GM18520 (cell line): ENCODE measurements around the gene TRIM9.
"Not testable (repeated sequence)": the region's sequence is repeated elsewhere in the genome, so short reads cannot be mapped to it uniquely, and the experiment has no call there.

Source experiments
- ATAC-seq: cut with Tn5 transposase; IDR thresholded peaks from one replicate; pipeline ENCODE4 v1.9.1; 2021; ENCODE audit not compliant: unreplicated experiment

The TRIM9 gene

DNA sequence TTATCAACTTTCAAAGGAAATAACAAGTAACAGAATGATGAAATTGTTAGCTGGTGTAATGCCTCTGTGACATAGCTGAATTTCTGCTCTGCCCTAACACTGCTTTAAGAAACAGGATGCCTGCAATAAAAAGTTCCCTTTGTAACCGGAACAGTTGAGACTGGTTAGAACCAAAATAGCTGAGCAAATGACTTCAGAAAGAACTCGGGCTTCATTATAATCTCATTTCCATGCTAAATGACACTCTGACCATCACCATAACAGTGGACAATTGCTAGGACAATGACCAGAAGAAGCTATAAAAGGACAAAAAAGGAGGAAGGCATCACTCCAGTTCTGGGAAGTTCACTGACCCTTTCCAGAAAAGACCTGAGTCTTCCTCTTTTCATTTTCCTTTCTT, 127.1 kb downstream of the TRIM9 start:
- no peak for ATAC-seq

DNA sequence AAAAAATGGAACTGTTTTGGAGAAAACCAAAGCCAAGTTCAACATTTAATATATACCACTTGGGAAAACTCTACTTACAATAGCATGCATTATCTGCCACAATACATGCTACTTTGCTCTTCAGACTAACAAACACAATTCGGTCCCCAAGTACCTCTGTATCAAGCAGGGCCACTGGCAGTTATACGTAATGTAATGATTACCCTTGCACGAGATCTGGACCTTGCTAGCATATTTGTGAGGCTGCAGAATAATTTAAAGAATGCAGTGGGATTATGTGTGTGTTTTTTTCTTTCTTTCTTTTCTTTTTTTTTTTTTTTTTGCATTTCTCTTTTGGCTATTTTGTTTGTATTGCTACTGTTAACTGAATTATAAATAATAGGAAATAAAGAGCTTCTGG, 127.8 kb downstream of the TRIM9 start:
- no peak for ATAC-seq

DNA sequence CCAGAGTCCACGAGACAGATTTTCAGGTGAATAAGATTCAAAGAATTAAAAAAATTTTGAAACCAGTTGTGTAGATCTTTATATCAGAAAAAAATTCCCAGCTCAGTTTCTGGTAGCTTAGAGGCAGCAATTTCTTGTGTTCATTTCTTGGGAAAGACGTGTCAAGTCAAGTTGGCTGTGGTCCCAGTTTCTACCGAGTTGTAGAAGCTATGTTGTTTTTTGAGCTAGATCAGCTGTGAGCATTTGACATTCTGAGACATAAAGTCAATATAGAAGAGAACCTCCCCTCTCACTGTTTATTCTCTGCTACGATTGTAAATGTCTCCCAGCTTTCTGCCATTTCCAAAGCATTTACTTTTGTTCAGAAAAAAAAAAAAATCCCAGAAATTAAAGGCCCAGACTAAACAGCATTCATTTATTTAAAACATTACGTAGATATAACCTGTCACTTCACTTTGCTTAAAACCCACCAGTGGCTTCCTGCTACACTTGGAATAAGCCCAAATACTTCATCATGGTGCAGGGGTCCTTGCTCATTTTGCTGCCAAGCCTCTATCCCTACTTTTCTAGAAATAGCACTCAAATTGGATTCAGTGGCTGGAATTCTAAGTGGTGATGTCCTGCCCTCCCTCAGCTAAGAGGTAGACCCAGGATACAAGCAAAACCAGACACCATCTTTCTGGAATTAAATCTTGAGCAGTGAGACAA, 130.1 kb downstream of the TRIM9 start:
- ATAC-seq: no peak

DNA sequence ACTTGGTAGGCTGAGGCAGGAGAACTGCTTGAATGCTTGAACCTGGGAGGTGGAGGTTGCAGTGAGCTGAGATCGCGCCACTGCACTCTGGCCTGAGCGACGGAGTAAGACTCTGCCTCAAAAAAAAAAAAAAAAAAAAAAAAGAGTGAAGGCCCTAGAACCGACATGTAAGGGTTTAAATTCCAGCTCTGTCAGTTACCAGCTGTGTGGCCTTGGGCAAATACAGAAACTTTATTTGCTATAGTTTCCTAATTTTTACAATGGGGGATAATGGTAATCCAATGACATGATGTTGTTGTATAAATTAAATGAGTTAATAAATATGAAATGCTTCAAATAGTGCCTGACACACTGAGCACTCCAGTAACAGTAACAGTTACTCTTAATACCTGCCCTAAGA, 131.0 kb downstream of the TRIM9 start:
- ATAC-seq: no peak

DNA sequence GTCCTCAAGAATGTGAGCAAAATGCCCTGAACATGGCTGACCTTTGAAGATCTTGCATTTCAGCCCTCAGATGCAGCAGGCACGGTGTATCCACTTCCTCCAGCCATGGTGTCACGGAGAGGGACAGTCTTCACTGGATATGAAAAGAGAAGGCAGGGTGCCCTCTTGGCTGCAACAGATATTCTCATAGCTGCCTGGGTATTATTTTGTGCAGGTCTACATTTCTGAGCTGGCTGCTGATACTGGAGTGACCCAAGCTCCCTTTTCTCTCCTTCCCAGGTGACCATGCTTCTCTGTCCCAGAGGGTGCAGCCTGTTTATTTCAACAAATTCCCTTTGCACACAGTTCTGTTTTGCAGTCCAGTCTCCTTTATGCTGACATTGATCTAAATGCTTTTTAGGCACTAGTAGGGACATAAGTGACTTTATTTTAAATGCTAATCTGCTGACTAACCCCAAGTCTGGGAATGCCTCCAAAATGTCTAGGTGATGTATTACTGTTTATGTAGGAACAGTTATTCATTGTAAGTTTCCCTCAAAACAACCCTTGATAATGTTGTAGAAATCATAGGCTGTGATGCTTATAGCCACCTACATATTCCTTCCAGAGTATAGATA, 133.2 kb downstream of the TRIM9 start:
- no peak for ATAC-seq

DNA sequence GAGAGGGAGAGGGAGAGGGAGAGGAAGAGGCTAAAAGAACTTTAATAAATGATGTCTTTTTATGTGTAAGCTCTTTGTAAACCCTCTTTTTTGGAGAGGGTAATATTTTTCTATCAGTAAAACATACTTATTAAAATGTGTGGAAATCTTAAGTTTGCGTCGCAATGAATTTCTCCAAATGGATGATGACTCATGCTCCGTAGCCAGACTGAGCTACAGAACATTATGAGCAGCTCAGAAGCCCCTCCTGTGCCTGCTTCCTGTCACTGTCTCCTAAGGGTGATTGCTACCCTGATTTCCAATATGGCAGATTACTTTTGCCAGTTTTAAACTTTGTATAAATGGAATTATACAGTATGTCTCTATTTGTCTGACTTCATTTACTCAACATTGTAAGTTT, 137.6 kb downstream of the TRIM9 start:
- no peak for ATAC-seq

DNA sequence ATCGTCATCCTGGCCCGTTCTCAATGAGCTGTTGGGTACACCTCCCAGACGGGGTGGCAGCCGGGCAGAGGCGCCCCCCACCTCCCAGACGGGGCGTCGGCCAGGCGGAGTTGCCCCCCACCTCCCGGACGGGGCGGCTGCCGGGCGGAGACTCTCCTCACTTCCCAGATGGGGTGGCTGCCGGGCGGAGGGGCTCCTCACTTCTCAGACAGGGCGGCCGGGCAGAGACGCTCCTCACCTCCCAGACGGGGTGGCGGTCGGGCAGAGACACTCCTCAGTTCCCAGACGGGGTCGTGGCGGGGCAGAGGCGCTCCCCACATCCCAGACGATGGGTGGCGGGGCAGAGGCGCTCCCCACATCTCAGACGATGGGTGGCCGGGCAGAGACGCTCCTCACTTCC, 138.5 kb downstream of the TRIM9 start:
- not testable (repeated sequence) for ATAC-seq

DNA sequence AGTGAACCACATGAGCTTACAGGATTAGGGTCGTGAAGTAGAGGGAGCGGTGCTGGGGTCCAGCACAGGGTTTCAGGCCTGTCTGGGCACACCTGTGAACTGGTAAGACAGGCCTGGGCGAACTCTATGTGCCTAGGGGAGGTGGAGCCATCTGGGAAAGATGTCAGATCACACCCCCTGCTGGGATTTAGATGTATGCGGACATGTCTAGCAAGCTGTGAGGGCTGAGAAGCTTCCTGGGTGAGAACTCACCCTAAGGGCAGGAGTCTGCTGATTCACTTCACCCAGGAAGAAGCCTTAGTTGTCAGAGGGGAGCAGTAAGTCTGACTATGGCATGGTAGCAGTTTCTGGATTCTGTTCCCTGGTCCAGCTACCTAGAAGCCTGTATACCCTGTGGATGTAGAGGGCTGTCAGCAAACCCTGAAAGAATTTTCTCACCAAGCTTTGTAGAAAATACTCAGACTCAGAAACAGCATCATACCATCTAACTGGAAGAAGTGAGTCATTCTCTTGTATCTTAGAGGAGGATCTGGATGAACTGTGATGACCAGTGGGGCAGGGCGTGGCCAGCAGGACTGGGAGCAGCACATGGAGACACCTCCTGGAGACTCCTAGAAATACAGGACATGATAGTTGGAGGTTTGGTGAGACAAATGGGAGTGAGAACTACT, 139.4 kb downstream of the TRIM9 start:
- peak; percentile 55 for ATAC-seq

DNA sequence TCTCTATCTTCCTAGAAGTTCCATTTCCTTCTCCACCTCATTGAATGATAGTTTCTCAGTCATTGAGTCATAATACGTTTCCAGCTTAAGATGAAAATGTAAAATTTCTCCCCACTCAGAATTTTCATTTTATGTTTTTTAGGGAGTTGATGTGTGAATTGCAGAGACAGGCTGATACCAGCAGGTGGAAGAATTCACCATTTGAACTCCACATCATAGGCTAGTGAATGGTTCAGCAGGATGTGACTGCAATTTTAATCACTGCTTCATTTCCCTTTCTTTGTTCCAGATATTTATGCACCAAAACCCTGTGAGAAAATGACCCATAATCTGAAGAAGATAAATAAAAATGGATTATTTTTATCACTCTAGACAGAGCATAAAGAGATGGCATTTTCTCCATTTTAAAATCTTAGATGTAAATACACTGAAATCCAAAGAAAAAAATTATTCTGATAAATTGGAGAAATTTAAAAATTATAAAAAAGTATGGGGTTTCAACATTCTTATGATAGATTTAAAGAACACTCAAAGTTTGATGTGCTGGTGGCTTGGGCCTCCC, 140.0 kb downstream of the TRIM9 start:
- no peak for ATAC-seq

DNA sequence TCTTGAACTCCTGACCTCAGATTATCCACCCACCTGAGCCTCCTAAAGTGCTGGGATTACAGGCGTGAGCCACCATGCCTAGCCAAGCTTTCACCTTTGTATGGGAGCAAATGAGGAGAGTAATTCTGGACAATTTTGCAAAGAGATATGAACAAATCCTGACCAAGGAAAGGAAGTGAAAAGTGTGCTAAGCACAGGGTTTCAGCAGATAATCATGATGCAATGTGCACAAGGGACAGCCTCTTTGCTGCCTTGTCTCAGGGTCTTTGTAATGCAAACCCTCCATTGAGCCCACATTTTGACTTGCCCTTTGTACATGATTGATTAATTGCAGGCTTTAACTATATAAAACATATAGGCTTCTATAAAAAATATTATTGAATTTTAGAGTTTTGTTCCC, 141.4 kb downstream of the TRIM9 start:
- no peak for ATAC-seq

DNA sequence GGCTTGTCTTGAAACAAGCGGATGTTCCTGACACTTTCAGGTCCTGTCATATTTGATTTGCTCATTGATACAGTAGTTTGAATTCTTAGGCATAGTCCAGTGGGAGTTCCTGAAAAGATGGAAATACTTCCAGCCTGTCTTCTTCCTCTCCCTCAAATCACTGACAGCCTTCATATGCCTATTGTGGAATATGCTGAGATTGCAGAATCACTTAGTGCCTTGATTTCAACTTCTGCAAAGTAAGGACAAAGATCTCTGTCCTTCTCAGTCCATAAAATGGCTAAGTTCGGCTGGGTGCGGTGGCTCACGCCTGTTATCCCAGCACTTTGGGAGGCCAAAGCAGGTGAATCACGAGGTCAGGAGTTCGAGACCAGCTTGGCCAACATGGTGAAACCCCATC, 143.9 kb downstream of the TRIM9 start:
- ATAC-seq: no peak

DNA sequence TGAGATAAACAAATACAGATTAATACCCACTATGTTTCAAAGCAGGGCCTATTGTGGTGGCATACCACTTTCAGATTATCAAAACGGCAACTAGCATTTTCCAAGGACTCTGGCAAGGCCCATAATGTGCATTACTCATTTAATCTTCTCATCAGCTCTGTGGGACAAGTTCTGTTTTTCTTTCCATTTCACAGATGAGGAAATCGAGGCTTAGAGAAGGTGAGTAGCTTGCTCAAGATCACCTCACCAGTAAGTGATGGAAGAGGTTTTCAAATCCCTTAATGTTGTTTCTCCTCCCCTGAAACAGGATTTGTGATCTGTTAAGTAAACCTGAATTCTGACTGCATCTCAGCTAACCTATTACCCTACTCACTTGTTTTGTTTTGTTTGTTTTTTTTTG, 146.7 kb downstream of the TRIM9 start:
- ATAC-seq: no peak

DNA sequence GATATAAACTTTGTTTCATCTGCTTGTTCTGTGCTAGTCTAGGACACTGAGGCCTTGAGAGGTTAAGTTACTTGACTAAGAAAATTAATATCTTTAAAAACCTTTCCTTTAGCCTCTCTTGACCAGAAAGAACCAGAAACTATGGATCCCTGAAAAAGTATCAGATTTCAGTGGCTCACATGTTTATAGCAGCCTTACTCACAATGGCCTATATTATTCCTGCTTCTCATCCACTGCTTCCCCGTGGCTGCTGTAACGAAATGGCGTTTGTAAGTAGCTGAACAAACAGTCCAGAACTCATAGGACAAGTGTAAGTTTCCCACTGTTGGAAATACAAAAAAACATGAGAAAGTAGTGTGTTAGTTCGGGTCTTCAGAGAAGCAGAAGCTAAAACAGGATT, 147.5 kb downstream of the TRIM9 start:
- no peak for ATAC-seq

DNA sequence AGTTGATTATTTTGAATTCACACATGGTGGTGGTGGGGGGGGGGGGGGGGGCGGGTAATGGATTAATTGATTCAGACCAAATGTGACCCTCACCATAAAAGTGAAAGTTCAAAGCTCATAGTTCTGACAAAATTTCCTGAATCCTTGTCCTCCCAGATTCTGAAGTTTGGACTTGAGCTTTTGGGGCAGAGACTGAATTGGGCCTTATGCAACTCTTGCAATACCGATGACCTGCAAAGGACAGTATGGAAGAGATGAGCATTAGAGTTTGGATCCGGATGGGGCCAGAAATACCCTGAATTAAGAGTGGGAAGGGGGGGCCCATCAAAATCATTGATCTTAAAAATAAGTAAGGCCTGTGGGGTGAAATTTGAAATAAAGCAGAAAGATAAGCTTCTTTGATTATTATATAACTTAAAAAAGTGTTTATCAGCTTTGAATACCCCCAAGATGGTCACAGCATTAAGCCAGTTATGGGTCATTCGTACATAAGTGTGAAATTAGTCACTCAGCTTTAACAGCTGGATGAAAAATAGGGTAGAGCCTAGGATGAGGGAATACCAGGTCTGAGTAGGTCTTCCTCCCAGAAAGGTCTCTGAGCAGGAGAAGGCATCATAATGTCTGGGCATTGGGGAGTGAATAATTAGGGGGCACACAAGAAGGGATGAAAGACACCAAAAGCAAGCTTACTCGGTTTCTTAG, 148.5 kb downstream of the TRIM9 start:
- no peak for ATAC-seq

DNA sequence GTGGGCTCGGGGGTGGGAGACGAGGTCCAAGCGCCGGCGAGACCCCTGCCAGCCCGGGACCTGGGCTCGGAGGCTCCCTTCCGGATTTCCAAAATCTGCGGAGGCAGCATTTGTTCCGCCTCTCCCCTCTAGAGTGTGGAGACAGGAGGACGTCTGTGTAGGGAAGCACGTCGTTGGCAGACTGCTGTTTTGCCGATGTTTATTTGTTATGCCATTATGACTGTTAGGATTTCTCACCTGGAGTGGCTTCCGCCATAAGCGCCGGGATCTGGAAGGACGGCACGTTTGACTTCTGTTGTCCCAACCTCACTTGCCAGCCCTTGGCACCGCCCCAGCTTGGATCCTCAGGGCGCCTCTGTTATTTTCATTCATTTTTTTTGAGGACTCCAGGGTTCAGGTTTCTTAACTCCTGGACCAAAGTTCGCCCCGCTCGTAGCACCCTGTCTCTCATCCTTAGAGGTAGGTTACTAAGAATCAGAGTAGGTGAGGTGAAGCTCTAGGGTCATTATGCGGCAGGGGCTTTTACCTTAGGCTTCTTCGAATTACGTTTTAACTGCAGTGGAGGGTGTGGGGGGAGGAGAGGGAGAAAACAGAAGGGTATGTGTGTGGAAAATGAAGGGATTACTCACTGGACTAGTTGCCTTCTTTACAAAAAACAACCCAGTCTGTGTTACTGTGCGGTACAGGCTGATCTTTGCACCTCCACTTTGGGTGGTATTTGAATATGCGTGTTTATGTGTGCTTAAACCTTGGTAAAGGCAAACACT, 150.1 kb downstream of the TRIM9 start:
- ATAC-seq: no peak

DNA sequence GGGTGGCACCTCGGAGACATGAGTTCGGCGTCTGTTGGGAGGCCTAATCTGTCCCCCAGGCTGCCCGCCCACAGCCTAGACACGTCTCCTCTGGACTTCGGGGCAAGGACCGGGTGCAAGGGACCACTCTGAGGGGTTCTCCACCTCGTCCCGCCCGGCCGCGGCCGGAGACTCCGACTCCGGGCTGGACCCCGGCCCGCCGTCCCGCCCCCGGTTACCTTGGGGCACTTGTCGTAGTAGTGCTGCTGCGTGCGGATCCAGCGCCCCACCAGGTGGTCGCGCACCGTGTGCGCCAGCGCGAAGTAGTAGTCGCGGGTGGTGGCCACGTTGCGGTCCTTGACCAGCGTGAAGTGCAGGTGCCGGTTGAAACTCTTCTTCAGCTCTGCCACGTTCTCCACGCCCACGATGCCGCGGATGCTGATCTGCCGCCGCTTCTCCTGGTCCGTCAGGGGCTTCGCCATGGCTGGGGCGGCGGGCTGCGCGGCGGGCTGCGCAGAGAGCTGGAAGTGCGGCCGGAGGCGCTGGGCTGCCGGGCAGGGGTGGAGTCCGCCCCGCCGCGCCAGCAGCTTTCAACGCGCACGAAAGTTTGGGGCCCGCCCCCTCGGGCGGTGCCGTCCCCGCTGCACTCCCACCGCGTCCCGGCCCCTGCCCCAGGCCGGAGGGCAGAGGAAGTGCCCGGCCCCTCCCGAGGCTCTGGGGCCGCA, 150.8 kb downstream of the TRIM9 start, which contains the start of gene PYGL:
PYGL (minus strand) TSS at position 541 of the 704 bp plus-strand sequence; CDS start at position 461, 80 bp downstream.
- ATAC-seq: no peak

DNA sequence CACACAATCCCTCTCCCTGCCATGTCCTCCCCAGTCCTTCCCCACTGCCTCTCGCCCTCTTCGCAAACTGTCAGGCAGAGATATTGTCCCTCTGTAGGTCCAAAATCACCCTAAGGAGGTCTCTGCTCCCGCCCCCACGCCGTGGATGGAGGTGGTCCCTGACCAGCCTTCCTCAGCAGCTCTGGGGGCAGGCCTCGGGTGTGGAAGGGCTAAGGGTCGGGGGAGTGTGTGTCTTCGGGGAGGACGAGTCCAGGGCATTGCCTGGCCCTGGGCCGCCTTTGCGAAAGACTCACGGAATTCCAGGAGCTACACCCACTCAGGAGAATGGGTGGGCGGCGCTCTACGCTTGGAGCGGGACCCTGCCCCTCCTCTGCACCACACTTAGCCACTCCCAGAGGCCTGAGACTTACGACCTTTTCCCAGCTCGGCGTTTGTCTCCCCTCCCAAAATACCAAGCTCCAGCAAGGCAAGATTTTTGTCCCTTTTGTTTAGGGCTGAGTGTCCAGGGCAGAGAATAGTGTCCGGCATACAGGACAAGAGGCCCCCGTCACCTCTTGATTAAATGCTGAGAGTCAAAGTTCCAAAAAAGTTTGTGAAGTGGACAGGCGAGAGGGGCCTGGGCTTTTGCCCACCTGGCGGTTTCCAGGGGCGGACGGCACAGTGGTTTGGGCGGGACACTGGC, 151.5 kb downstream of the TRIM9 start:
- no peak for ATAC-seq

DNA sequence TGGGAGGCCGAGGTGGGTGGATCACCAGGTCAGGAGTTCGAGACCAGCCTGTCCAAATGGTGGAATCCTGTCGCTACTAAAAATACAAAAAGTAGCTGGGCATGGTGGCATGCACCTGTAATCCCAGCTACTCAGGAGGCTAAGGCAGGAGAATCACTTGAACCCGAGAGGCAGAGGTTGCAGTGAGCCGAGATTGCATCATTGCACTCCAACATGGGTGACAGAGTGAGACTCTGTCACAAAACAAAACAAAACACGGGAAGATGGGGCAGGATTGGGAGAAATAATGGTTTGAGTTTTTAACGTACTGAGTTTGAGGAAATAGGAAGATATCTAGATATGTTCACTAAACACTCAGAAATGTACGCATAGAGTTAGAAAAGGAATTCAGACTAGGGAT, 153.3 kb downstream of the TRIM9 start:
- ATAC-seq: not testable (repeated sequence)

DNA sequence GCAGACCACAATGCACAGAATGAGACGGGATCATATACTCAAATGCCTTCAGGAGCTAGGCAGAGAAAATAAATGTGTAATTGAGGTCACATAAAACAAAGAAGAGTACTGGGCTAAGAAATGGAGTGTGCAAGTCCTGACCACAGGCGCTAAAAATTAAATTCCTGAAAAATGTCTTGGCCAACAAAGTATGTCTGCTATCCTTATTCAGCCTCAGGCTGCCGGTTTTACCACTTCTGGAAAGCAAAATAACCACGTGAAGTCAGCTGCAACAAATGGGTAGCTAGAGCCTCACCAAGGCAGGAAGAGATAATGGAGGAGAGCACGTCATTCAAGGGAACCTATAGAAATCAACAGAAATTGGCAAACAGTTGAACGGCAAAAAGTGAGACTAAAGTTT, 153.8 kb downstream of the TRIM9 start:
- no peak for ATAC-seq
